Esophagus muscularis mucosa (tissue), 4 donors: Measurements from ENCODE around the gene DHX9. TPM values are rescaled to one million over a fixed set of nuclear protein-coding genes. Genes with fewer than 3 reads are reported as not detected.

ENCODE experiments used
- DNase-seq: peaks from one replicate; pipeline ENCODE4 v3.0.0-alpha.2; 2017; ENCODE audit errors: extremely low spot score
- H3K27ac ChIP-seq, 4 donors: fragments of 200-600 bp; sonication (generic); replicated peaks in 1 of 4; 1 replicate in 3 of 4; 2 replicates in 1 of 4; pipeline ENCODE4 v1.5.1; 2016 to 2019; ENCODE audit warnings: mild to moderate bottlenecking in 1 of 4
- H3K27me3 ChIP-seq, 4 donors: fragments of 200-600 bp; sonication (generic); one replicate each; pipeline versions ENCODE4 v1.5.1 to v1.6.0; 2016 to 2019
- H3K36me3 ChIP-seq, 4 donors: fragments of 200-600 bp; sonication (generic); one replicate each; pipeline ENCODE4 v1.5.1; 2016 to 2019
- H3K4me1 ChIP-seq, 4 donors: fragments of 200-600 bp; sonication (generic); one replicate each; pipeline ENCODE4 v1.5.1; 2016 to 2019
- H3K4me3 ChIP-seq, 4 donors: fragments of 200-600 bp; sonication (generic); 1 replicate in 2 of 4; 2 replicates in 2 of 4; pipeline ENCODE4 v1.5.1; 2016 to 2019; ENCODE audit warnings: mild to moderate bottlenecking in 4 of 4, moderate library complexity in 1 of 4
- H3K9me3 ChIP-seq, 4 donors: fragments of 200-600 bp; sonication (generic); 1 replicate in 3 of 4; 2 replicates in 1 of 4; pipeline ENCODE4 v1.5.1; 2016 to 2019
- CTCF ChIP-seq, 3 experiments: fragments of 200-600 bp in 2 of 3; fragments of 450-650 bp in 1 of 3; sonication (generic) in 2 of 3; IDR thresholded peaks; one replicate each; pipeline ENCODE4 v1.5.1; 2017 to 2019; ENCODE audit warnings: antibody characterized with exemption in 3 of 3, mild to moderate bottlenecking in 2 of 3, moderate library complexity in 1 of 3
- EP300 ChIP-seq: sonication (generic); formaldehyde crosslinking; IDR thresholded peaks from one replicate; pipeline ENCODE4 v1.6.1; 2017; ENCODE audit warnings: antibody characterized with exemption
- POLR2A ChIP-seq: fragments of 450-650 bp; IDR thresholded peaks from one replicate; pipeline ENCODE4 v1.6.1; 2017; ENCODE audit warnings: antibody characterized with exemption, moderate library complexity, mild to moderate bottlenecking, low read depth
- POLR2AphosphoS5 ChIP-seq, 2 donors: sonication (generic); formaldehyde crosslinking; IDR thresholded peaks; one replicate each; pipeline ENCODE4 v1.6.1; 2017; ENCODE audit warnings: antibody characterized with exemption in 2 of 2
- WGBS: methylation state at CpG from one replicate; pipeline ENCODE4 v1.1.5; 2018; 5-methylcytosine and 5-hydroxymethylcytosine counted together
- intact Hi-C: fragments of 100-400 bp; cut with DNase I; formaldehyde crosslinking; loops from one replicate; pipeline ENCODE4 v1.15.1; 2023
- total RNA-seq, 4 donors: library from RNA; depleted of rRNA; stranded (reverse); fragments of >200 nt; gene quantifications; one replicate each; pipeline versions ENCODE4 v1.1.0 to v1.2.1, GENCODE V29; 2016

DHX9 gene
- total RNA-seq, 4 donors from 2014 or later: 73.0 to 89.7 (median 74.5) TPM

- TF ChIP-seq CTCF (IDR thresholded peaks at IDR 0.05): no peak
- no peak for TF ChIP-seq POLR2AphosphoS5 (IDR thresholded peaks at IDR 0.05)
- TF ChIP-seq EP300: no peak
- peaks cover 9 to 47% (median 38%) of the 10 kb centered on the region in 4 donors for H3K4me1 ChIP-seq
- DNase-seq: no peak
- no peaks in the 10 kb centered on the region for H3K9me3 ChIP-seq
- no peaks in the 10 kb centered on the region for H3K27me3 ChIP-seq
- intact Hi-C loops: no loop called here
- no peak overlapping the region for H3K27ac ChIP-seq
- no peak overlapping the region for H3K4me3 ChIP-seq
- peaks cover 22 to 86% (median 73%) of the 10 kb centered on the region in 4 donors for H3K36me3 ChIP-seq
These were observed 8.0 kb downstream of the DHX9 start for GRCh38 chr1:182847105-182847504.

- Histone ChIP-seq H3K27ac (no peak overlapping the region), H3K9me3 (no peaks in the 10 kb centered on the region), H3K36me3 (peaks cover 36 to 96% (median 84%) of the 10 kb centered on the region in 4 donors), H3K4me1 (peaks cover 9 to 30% (median 22%) of the 10 kb centered on the region in 4 donors), H3K4me3 (no peak overlapping the region), H3K27me3 (no peaks in the 10 kb centered on the region)
- TF ChIP-seq EP300: no peak
- TF ChIP-seq POLR2A: no peak
- TF ChIP-seq POLR2AphosphoS5 (IDR thresholded peaks at IDR 0.05): no peak
- TF ChIP-seq CTCF (IDR thresholded peaks at IDR 0.05): no peak
- no peak for DNase-seq
- WGBS: 92% methylated on average over 2 of the region's 2 CpGs
- intact Hi-C loops: no loop called here
These were observed 9.6 kb downstream of the DHX9 start for GRCh38 chr1:182848736-182849135.

- TF ChIP-seq EP300: no peak
- TF ChIP-seq POLR2AphosphoS5 (IDR thresholded peaks at IDR 0.05): no peak
- no peak for TF ChIP-seq CTCF (IDR thresholded peaks at IDR 0.05)
- TF ChIP-seq POLR2A: no peak
- Histone ChIP-seq H3K9me3 (no peaks in the 10 kb centered on the region), H3K4me1 (peaks cover 3 to 19% (median 12%) of the 10 kb centered on the region in 4 donors), H3K27ac (no peak overlapping the region), H3K27me3 (no peaks in the 10 kb centered on the region), H3K36me3 (peaks cover 44 to 98% (median 84%) of the 10 kb centered on the region in 4 donors), H3K4me3 (no peak overlapping the region)
- WGBS: 95% methylated on average over 4 of the region's 4 CpGs
- DNase-seq: no peak
- intact Hi-C loops: no loop called here
These were observed 11.2 kb downstream of the DHX9 start for GRCh38 chr1:182850319-182850718.

- DNase-seq: no peak
- H3K27ac ChIP-seq: no peak overlapping the region
- no peaks in the 10 kb centered on the region for H3K27me3 ChIP-seq
- no peak for TF ChIP-seq POLR2A
- TF ChIP-seq POLR2AphosphoS5 (IDR thresholded peaks at IDR 0.05): no peak
- no peak for TF ChIP-seq EP300
- TF ChIP-seq CTCF (IDR thresholded peaks at IDR 0.05): no peak
- peaks cover 53 to 98% (median 87%) of the 10 kb centered on the region in 4 donors for H3K36me3 ChIP-seq
- H3K4me3 ChIP-seq: no peak overlapping the region
- intact Hi-C loops: no loop called here
- WGBS: 85% methylated on average over 1 of the region's 1 CpG
- peaks cover 9 to 25% (median 22%) of the 10 kb centered on the region in 4 donors for H3K4me1 ChIP-seq
- H3K9me3 ChIP-seq: no peaks in the 10 kb centered on the region
These were observed 12.7 kb downstream of the DHX9 start for GRCh38 chr1:182851825-182852224.

GRCh38 chr1:182855911-182856310, 16.8 kb downstream of the DHX9 start:
- Histone ChIP-seq H3K4me1 (peaks cover 9 to 22% (median 18%) of the 10 kb centered on the region in 4 donors), H3K27me3 (no peaks in the 10 kb centered on the region), H3K4me3 (no peak overlapping the region), H3K27ac (peak overlapping the region; percentile 4 to 20 (median 8)), H3K36me3 (peaks cover 85 to 98% (median 95%) of the 10 kb centered on the region in 4 donors), H3K9me3 (no peaks in the 10 kb centered on the region)
- 36% methylated on average over 4 of the region's 4 CpGs for WGBS
- DNase-seq: no peak
- no peak for TF ChIP-seq POLR2AphosphoS5 (IDR thresholded peaks at IDR 0.05)
- no peak for TF ChIP-seq POLR2A
- TF ChIP-seq EP300: no peak
- TF ChIP-seq CTCF (IDR thresholded peaks at IDR 0.05): no peak
- intact Hi-C loops: no loop called here
